Right lobe of liver (tissue), 6 donors: ENCODE measurements around the gene MISP. TPM values are rescaled to one million over a fixed set of nuclear protein-coding genes. Genes with fewer than 3 reads are reported as not detected.

ENCODE experiments used
- ATAC-seq, 4 donors: fragments of 200-7000 bp; cut with Tn5 transposase; one replicate each; pipeline ENCODE4 v1.9.1; 2020; ENCODE audit warnings: mild to moderate bottlenecking in 4 of 4, moderate library complexity in 4 of 4
- DNase-seq, 3 donors: peaks; one replicate each; pipeline ENCODE4 v3.0.0-alpha.2; 2020
- H3K27ac ChIP-seq, 3 donors: fragments of 200-600 bp; one replicate each; pipeline ENCODE4 v1.8.0; 2022
- H3K27me3 ChIP-seq, 2 donors: fragments of 200-600 bp; one replicate each; pipeline ENCODE4 v1.8.0; 2022
- H3K36me3 ChIP-seq, 4 donors: fragments of 200-600 bp; sonication (generic) in 1 of 4; one replicate each; pipeline versions ENCODE4 v1.5.1 to v1.8.0; 2017 to 2022; ENCODE audit warnings: control low read depth in 1 of 4
- H3K4me1 ChIP-seq, 4 donors: fragments of 200-600 bp; sonication (generic) in 1 of 4; one replicate each; pipeline versions ENCODE4 v1.5.1 to v1.8.0; 2017 to 2022; ENCODE audit warnings: control low read depth in 1 of 4
- H3K4me3 ChIP-seq, 3 donors: fragments of 200-600 bp; one replicate each; pipeline ENCODE4 v1.8.0; 2022
- H3K9me3 ChIP-seq, 4 donors: fragments of 200-600 bp; sonication (generic) in 1 of 4; one replicate each; pipeline versions ENCODE4 v1.5.1 to v1.8.0; 2017 to 2022; ENCODE audit warnings: control low read depth in 1 of 4
- POLR2A ChIP-seq: fragments of 450-650 bp; IDR thresholded peaks from one replicate; pipeline ENCODE4 v1.6.1; 2017; ENCODE audit warnings: antibody characterized with exemption, mild to moderate bottlenecking
- whole genome bisulfite sequencing: methylation state at CpG from one replicate; pipeline ENCODE4 v1.1.6; 2018; ENCODE audit warnings: low coverage, low lambda C conversion rate; ENCODE audit not compliant: insufficient coverage; ENCODE audit errors: missing lambda C conversion rate; 5-methylcytosine and 5-hydroxymethylcytosine counted together
- intact Hi-C, 2 donors: fragments of 100-400 bp; cut with DNase I; formaldehyde crosslinking; loops; one replicate each; pipeline versions ENCODE4 v1.11.2 to v1.14.1; 2022
- total RNA-seq, 6 experiments: library from RNA; depleted of rRNA in 2 of 6; stranded (reverse); fragments of >200 nt in 2 of 6; fragmentation: NEBNext Ultra II Directional in 3 of 6; extraction: Animal tissue kit (Norgen Biotek cat#: 25700) in 3 of 6; gene quantifications; one replicate each; pipeline versions ENCODE4 v1.1.0 to v1.2.4, GENCODE V29; 2016 to 2023
- TF ChIP-seq, protein P1 (sequence below), 4 donors: fragments of 200-600 bp in 3 of 4; fragments of 450-650 bp in 1 of 4; IDR thresholded peaks; one replicate each; pipeline versions ENCODE4 v1.5.1 to v1.8.0; 2016 to 2022; ENCODE audit warnings: antibody characterized with exemption in 4 of 4, mild to moderate bottlenecking in 2 of 4
- donor health status: DM: no; HTN: yes; CAD: no.
- donor health status: DM: no; HTN: no; CAD: no.
- donor health status: DM: no; HTN: no; CAD: no.
- donor health status: DM: no; HTN: yes; CAD: no.
- donor health status: DM: no; HTN: yes; CAD: no.

MISP gene
- total RNA-seq, 6 experiments from 2014 or later, result 0.09 TPM; not detected in 5

- ATAC-seq, result no peak
- Histone ChIP-seq H3K4me3 (peak within 1 kb of the TSS; percentile 27 to 44 (median 33)), H3K36me3 (no peaks in the 10 kb centered on the region)
These were observed 42.5 kb upstream of the MISP start, which contains the start of gene PALM for GRCh38 chr19:708154-709143. TSS of gene PALM (plus strand) at chr19:708935. CDS start at chr19:709147, 212 bp downstream.

DNA sequence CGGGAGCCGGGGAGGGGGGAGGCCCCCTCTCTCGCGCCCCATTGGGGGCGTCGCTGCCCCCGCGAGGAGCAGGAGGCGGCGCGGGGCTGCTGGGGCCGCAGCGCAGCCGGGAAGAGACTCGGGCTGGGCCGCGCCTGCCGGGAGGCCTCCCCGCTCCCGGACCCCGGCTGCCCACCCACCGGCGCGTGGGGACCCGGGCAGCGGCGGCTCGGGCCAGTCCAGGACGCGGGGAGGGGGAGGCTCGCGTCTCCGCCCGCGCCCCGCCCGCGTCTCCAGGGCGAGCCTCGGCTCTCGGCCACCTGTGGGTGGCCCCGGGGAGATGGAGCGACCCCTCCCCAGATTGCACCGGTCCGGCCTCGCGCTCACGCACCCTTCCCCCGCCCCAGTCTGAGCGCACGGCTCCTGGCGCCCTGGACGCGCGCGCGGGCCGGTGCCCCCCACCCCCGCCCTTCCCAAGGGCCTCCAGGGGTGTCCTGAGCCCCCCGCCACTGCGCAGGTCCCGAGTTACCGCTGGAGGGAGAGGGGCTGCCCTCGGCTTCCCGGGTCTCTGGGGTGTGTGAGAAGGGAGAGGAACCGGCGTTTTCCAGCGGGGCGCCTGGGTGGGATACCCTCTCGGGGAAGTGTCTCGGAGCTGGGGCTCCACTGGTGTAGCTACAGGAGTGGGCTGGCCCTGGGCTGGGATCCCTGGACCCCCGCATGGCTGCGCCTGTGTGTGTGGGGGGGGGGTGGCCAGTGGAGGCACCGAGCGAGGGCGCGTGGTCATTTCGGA, 41.5 kb upstream of the MISP start:
- Histone ChIP-seq H3K27ac (peak overlapping the region in 2 of 3 donors; percentile 40 to 57), H3K4me3 (peak overlapping the region; percentile 27 to 44 (median 33)), H3K4me1 (no peaks in the 10 kb centered on the region), H3K9me3 (no peaks in the 10 kb centered on the region), H3K36me3 (no peaks in the 10 kb centered on the region), H3K27me3 (no peaks in the 10 kb centered on the region)
- intact Hi-C loops, result no loop called here
- no CpG with 5 or more reads among the region's 78 CpGs for WGBS
- ATAC-seq (peak in 1 of 4 donors; percentile 18), DNase-seq (no peak)
- TF ChIP-seq POLR2A, result no peak
- TF ChIP-seq, protein P1, sequence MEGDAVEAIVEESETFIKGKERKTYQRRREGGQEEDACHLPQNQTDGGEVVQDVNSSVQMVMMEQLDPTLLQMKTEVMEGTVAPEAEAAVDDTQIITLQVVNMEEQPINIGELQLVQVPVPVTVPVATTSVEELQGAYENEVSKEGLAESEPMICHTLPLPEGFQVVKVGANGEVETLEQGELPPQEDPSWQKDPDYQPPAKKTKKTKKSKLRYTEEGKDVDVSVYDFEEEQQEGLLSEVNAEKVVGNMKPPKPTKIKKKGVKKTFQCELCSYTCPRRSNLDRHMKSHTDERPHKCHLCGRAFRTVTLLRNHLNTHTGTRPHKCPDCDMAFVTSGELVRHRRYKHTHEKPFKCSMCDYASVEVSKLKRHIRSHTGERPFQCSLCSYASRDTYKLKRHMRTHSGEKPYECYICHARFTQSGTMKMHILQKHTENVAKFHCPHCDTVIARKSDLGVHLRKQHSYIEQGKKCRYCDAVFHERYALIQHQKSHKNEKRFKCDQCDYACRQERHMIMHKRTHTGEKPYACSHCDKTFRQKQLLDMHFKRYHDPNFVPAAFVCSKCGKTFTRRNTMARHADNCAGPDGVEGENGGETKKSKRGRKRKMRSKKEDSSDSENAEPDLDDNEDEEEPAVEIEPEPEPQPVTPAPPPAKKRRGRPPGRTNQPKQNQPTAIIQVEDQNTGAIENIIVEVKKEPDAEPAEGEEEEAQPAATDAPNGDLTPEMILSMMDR (IDR thresholded peaks at IDR 0.05), result no peak

More at GRCh38 chr19:708154-709143, 42.5 kb upstream of the MISP start, which contains the start of gene PALM:
- intact Hi-C loops, result no loop called here
- Histone ChIP-seq H3K27ac (peak within 1 kb of the TSS; percentile 21 to 57 (median 40)), H3K4me1 (no peaks in the 10 kb centered on the region), H3K27me3 (no peaks in the 10 kb centered on the region), H3K9me3 (no peaks in the 10 kb centered on the region)
- no peak for TF ChIP-seq POLR2A
- TF ChIP-seq, protein P1 (IDR thresholded peaks at IDR 0.05), result peak in 1 of 4 donors; percentile 16
- 35% methylated on average over 13 of the region's 93 CpGs for WGBS
- DNase-seq, result no peak

- H3K4me3 ChIP-seq, result peak overlapping the region; percentile 27 to 44 (median 33)
These were observed 40.8 kb upstream of the MISP start for GRCh38 chr19:709965-710571.

More at GRCh38 chr19:709965-710571, 40.8 kb upstream of the MISP start:
- Histone ChIP-seq H3K27me3 (no peaks in the 10 kb centered on the region), H3K9me3 (no peaks in the 10 kb centered on the region), H3K36me3 (no peaks in the 10 kb centered on the region), H3K27ac (peak overlapping the region in 2 of 3 donors; percentile 40 to 57), H3K4me1 (no peaks in the 10 kb centered on the region)
- DNase-seq (no peak), ATAC-seq (peak; percentile 20 to 28 (median 24))
- TF ChIP-seq, protein P1 (IDR thresholded peaks at IDR 0.05), result no peak
- no peak for TF ChIP-seq POLR2A
- 0% methylated on average over 1 of the region's 27 CpGs for WGBS
- intact Hi-C loops, result no loop called here
